Activated CD4-positive, CD25-positive, alpha-beta regulatory T cell treated with anti-CD3 and anti-CD28 coated beads, Interleukin-2, amount 50 U/mL, for 24 hours (primary cell): ENCODE results near the gene TNIK.

ENCODE experiments used
- ATAC-seq, 2 donors: fragments of 150-1000 bp; cut with Tn5 transposase; one replicate each; pipeline ENCODE4 v1.10.0; 2021; ENCODE audit warnings: mild to moderate bottlenecking in 1 of 2, moderate library complexity in 1 of 2

TNIK gene

DNA sequence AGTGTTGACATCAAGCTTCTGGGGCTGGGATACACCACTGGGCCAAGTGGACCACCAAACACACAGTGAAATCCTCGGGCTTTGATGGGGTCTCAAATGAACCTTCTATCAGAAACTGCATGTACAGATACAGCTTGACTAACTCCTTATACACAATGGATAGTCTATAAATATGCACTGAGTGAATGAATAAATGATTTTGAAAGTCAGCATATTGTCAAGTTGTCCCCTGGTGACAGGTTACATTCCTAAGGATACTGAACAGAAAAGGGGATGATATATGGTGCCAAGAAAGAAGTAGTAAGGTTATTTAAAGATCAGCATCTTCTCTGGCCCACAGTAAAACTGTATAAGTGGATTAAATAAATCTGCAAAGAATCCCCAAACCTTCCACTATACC, 274.2 kb downstream of the TNIK start:
- ATAC-seq: no peak

DNA sequence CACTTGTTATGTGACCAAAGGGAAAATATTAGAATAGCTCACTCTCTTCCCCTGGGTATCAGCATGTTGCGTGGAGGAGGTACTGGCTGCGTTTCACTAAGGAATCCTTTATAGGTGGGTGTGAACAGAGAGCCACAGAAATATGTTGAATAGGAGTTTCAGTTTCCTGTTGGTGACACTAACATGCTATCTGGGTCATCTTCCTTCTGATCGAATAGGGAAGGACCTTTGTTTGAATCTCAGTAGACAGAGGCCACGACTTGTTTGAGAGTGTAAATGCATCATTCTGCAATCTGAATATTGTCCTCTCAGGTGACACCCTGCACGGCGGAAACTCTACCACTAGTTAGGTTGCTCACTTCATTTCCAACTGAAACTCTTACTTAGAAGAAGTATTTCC, 275.8 kb downstream of the TNIK start:
- peak; percentile 33 to 57 for ATAC-seq

DNA sequence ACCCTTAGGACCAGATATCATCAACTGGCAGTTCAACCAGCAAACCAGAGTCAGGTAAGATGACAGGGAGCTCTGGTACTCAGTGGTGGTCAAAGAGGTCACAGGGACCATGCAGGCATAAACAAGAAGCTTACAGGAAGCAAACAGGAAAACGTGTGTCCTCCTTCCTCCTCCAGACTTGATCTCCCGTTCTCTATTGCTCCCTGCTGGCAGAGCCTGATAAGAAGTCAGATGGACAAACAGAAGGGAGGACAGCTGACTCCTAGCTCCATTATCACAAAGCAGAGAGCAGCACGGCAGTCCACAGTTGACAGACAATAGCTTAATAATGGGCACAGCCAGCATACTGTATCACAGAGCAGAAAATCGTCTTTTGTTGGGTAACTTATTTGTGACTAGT, 277.2 kb downstream of the TNIK start:
- no peak for ATAC-seq

- no peak for ATAC-seq
These were observed 278.1 kb downstream of the TNIK start for GRCh38 chr3:171181907-171182690.

GRCh38 chr3:171178714-171179113, 281.5 kb downstream of the TNIK start:
- peak in 1 of 2 donors; percentile 45 for ATAC-seq

DNA sequence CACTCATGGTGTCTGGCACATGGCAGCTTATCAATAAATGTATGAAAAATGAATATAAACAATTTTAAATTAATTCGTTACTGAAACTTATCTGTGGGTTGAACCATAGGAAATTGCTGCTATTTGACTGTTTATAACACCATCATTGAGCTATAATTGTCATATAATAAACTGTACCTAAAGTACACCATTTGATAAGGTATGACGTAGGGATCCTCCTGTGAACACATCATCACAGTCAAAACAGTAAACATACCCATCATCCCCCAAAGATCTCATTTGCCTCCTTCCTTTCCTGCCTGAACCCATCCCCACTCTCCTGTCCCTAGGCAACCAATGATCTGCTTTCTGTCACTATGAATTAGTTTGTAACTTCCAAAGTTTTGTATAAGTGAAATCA, 282.7 kb downstream of the TNIK start:
- ATAC-seq: no peak

DNA sequence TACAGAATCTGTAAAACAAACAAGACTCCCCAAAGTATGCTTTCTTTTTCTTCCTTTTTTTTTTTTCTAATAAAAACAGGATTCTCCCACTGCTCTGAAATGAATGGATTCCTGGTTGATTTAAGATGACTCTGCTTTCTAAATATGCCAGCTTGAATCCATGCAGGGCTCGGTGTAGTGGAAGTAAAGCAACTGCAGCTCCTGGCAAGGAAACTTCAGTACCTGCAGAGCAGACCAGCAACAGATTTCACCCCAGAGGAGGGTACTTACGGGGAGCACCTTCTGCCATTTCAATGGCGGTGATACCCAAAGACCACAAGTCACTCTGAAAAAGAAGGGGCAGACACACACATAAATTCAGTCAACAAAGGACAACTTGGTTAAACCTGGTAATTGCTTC, 283.1 kb downstream of the TNIK start:
- no peak for ATAC-seq

DNA sequence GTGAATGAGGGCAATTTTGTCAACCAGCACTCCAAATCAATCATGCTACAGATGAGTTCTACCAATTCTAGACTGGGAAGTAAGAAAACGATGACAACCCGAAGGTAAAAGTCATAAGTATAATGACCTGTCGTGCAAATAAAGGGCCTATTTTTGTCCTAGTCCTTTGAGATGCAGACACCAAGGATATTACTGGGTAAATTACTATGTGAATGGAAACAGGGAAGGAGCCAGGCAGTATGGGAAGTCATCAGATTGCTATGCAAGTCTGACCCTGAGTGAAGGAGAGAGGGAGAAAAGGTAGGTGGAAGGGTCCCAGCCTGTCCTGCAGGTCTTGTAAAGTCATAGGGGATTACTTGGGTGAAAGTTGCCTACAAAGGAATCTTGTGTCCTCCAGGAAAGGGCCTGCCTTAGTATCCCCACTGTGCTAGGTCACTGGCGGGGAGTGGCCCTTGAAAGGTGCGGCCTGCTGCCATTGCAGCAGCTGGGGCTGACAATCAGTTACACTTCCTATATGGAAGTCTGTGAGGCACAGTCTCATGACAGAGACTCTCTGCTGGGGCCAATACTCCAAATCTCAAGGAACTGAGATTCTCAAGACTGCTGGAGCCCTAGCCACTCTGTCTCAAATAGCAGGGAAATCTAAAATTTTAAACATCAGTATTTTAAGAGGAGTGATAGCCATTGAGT, 283.8 kb downstream of the TNIK start:
- ATAC-seq: no peak

- no peak for ATAC-seq
These were observed 284.4 kb downstream of the TNIK start for GRCh38 chr3:171175741-171176234.

DNA sequence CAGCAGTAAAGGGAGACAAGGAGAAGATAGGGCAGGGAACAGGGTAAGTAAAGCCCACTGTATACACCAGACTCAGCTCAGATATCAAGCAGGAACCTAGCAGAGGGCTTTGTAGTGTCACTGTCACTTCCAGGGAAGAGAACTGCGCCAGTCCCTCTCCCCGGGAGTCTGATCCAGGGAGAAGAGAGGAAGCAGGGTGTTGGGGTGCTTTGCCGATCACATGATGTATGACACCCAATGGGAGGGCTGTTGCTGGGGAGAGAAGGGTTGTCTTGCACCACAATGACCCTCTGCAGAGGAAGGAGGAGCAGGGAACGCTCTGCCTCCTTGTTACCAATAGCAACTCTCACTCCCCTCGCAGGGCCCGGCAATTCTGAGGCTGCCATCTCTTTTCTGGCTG, 286.5 kb downstream of the TNIK start:
- no peak for ATAC-seq

GRCh38 chr3:171172070-171172469, 288.1 kb downstream of the TNIK start:
- ATAC-seq: no peak

DNA sequence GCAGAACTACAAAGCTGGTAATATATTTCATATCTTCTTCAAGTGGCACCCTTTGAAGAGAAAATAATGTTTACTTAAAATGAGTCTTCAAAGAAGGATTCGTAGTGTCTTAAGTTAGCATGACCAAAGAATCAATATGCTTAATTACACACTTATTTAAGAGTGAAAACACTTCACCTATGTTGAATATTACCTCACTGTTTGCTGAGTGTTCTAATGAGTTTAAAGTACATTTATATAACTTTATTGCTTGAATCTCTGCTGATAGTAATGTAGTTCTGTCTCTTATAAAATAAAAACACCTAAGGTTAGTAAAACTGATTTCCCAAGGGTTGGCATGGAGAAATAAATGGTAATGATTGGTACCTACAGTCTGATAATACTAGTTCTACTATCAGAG, 290.3 kb downstream of the TNIK start:
- ATAC-seq: no peak

- ATAC-seq: no peak
These were observed 290.8 kb downstream of the TNIK start for GRCh38 chr3:171169443-171169842.

DNA sequence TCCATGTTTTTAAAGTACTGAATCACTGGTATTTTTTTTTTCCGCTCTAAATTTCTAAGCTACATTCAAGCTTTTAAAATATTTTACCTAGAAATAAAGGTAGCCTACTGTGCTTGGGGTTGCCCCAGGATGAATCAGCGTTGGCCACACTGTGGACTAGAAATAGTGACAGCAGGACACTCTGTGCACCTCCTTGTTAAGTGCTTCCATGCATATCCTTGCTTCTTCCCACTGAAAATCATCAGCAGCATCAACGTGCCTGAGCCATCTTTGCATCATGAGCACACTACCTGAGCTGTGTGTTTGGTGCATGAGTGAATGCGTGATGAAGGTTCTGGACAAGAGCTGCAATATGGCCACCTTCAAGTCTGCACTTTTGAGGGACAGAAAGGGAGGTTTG, 291.7 kb downstream of the TNIK start:
- ATAC-seq: no peak

DNA sequence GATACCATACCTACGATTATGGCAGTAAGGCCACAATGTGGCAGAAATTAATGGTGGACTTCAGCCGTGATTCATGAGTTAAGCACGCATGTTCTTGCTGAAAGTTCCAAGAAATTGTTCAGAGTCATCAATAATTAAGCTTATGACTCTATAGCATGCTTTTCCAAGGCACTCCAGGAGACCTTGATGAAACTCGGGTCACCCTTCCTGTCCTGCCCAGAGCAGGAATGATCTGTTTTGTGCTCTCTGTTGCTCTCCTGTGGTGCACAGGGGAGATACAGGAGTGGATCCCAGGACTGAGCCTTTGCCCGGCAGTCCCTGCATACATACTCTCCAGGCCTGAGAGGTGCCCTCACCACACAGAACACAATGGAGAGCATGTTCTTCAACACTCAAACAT, 292.1 kb downstream of the TNIK start:
- no peak for ATAC-seq

- ATAC-seq: peak; percentile 96 to 97
These were observed 294.2 kb downstream of the TNIK start for GRCh38 chr3:171165983-171166382.

DNA sequence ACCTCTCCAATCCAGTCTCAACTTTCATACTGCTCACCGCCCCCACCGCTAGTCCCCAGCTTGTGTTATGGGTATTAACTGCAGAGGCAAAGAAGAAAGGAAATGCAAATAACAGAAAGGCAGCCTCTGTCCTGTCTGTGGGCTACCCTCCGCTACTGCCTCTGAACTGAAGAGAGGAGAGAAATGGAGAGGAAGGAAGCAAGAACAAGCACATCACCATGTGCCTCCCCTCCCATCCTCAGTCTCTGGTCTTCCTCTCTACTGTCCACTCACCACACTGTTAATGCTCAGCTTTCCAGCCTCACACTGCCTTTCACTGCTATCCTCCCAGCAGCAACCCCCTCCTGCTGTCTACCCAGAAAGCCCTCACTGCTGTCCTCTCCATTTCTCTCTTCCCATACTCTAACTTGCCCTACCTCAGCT, 294.7 kb downstream of the TNIK start:
- ATAC-seq: peak in 1 of 2 donors; percentile 2

GRCh38 chr3:171164067-171164465, 296.1 kb downstream of the TNIK start:
- no peak for ATAC-seq

DNA sequence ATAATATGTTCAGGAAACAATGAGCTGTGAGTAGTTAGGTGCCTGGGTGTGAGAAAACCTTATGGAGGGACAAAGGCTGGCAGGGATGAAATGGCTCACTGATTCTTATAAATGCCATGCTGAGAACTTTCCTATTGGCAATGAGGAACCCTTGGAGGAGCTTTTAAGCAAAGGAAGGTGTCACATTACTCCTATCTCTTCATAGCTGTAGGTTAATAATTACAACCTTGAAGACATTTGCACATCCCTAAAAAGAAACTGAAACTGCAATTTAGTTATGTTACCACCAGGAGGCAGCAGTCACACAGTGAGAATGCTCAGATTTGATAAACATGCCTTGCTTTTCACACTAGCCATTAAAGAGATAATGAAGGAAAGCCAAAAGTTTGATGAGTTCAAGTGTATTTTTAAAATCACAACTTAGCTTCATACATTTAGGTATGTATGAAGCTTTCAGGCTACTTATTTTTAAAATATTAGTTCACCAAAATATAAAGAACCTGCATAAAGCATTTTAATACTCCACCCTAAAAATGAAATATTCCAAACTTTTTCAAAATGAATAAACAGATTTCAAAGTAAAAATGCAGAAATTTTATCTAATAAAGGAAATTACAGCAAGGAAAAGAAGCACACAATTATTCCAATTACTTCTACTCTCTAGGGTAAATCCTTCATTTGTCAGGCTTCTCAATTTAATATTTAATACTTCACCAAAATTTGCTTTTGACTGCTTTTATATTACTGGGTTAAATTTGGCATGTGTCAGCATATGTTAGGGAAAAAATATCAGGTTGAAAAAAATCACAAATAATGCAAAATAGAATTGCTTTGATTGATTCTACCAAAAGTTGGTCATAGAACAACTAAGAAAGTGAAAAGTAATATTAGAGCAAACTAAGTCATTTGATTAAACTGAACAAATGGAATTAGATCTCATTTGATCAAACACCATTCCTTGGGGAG, 296.8 kb downstream of the TNIK start:
- ATAC-seq: no peak

GRCh38 chr3:171160325-171160724, 299.9 kb downstream of the TNIK start:
- no peak for ATAC-seq

DNA sequence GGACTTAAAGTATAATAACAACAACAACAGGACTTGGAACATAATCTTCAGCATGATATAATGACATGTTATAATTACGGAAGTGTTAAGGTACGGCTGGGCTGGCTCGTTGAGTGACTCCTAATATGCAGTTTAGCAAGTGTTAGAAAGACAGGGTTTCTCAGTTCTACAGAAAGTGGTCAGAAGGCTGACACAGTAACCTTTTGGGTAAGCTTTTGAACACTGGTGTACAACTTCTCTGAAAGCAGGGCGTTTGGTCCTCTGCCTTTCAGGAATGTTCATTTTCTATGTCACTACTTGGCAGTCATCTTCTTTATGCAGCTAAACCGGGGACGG, 300.4 kb downstream of the TNIK start:
- no peak for ATAC-seq

DNA sequence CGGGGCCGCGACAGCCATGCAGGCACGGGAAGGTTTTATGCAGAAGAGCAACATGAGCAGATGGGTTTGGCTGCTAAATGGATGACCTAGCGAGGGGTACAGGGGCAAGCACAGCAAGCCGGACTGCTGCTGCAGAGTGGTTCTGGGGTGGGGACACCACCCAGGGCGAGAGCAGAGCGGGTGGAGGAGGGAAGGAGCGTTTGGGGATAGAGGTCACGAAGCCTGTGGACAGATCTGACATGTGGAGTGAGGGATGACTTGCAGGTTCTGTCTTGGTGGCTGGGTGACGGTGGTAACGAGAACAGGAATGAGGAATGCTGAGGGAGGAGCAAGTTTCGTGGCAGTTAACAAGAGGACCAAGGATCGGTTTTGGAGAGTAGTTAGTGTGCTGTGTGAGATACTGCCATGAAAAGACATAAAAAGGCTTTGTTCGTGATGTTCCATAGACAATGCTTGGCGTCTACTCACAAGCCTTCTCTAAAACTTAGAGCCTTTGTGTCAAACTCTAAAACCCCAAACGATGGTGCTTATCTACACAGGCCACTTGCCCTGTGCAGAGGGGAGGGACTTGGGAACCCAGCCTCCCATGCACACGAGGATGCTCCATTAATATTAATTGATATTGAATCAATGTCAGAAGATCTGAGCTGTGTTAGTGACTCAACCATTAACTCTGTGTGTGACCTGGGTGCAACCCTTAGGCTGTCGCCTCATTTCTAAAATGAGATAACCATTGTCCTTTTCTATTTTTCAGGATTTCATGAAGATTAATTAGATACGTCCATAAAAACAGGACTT, 301.0 kb downstream of the TNIK start:
- ATAC-seq: no peak
